Left ventricle myocardium inferior (tissue), 1 donor: ENCODE data around the gene SLC25A26. TPM values are rescaled to one million over a fixed set of nuclear protein-coding genes. Genes with fewer than 3 reads are reported as not detected.
A peak's percentile ranks its signal among the peaks of the same experiment; 100 is the strongest.

Source experiments
- DNase-seq: peaks from one replicate; pipeline ENCODE4 v3.0.0-alpha.2; 2020
- H3K27ac ChIP-seq: fragments of 200-600 bp; replicated peaks from 2 replicates; pipeline ENCODE4 v1.8.0; 2021
- H3K27me3 ChIP-seq: fragments of 200-600 bp; 2 replicates; pipeline ENCODE4 v1.8.0; 2021; ENCODE audit warnings: low read depth
- H3K36me3 ChIP-seq: fragments of 200-600 bp; 2 replicates; pipeline ENCODE4 v1.8.0; 2021
- H3K4me1 ChIP-seq: fragments of 200-600 bp; 2 replicates; pipeline ENCODE4 v1.8.0; 2021
- H3K4me3 ChIP-seq: fragments of 200-600 bp; 2 replicates; pipeline ENCODE4 v1.8.0; 2021; ENCODE audit warnings: mild to moderate bottlenecking, moderate library complexity
- H3K9me3 ChIP-seq: fragments of 200-600 bp; replicated peaks from 2 replicates; pipeline ENCODE4 v1.8.0; 2021
- CTCF ChIP-seq: fragments of 200-600 bp; IDR thresholded peaks from 2 replicates; pipeline ENCODE4 v1.8.0; 2021; ENCODE audit warnings: antibody characterized with exemption, mild to moderate bottlenecking, borderline replicate concordance
- intact Hi-C: fragments of 100-400 bp; cut with micrococcal nuclease; formaldehyde crosslinking; loops from one replicate; pipeline ENCODE4 v1.11.0; 2022
- total RNA-seq: library from RNA; stranded (reverse); fragmentation: NEBNext Ultra II Directional; extraction: Animal tissue kit (Norgen Biotek cat#: 25700); gene quantifications from one replicate; pipeline ENCODE4 v1.2.1, GENCODE V29; 2021
- donor health status: DM: no; HTN: yes; CAD: no; lungs with severe emphysema.

SLC25A26 gene
- total RNA-seq, 1 donor from 2014 or later, result 40.7 TPM

- H3K4me3 ChIP-seq, result no peak overlapping the region
- peak overlapping the region; percentile 11 for H3K27ac ChIP-seq
- no peak for TF ChIP-seq CTCF
- peaks cover 37% of the 10 kb centered on the region for H3K4me1 ChIP-seq
- H3K27me3 ChIP-seq, result no peaks in the 10 kb centered on the region
- no peaks in the 10 kb centered on the region for H3K9me3 ChIP-seq
- H3K36me3 ChIP-seq, result peaks cover 59% of the 10 kb centered on the region
- intact Hi-C loops, result no loop called here
- DNase-seq, result no peak
Observed at GRCh38 chr3:66376568-66376967, 155.8 kb downstream of the SLC25A26 start.

GRCh38 chr3:66377800-66378199 lies 157.0 kb downstream of the SLC25A26 start:
- intact Hi-C loops, result no loop called here
- no peak for TF ChIP-seq CTCF
- no peak overlapping the region for H3K4me3 ChIP-seq
- H3K36me3 ChIP-seq, result peaks cover 71% of the 10 kb centered on the region
- no peak overlapping the region for H3K27ac ChIP-seq
- DNase-seq, result no peak
- no peaks in the 10 kb centered on the region for H3K9me3 ChIP-seq
- peaks cover 27% of the 10 kb centered on the region for H3K4me1 ChIP-seq
- no peaks in the 10 kb centered on the region for H3K27me3 ChIP-seq

GRCh38 chr3:66378256-66378655 lies 157.5 kb downstream of the SLC25A26 start:
- DNase-seq, result no peak
- H3K36me3 ChIP-seq, result peaks cover 76% of the 10 kb centered on the region
- H3K4me3 ChIP-seq, result no peak overlapping the region
- H3K27me3 ChIP-seq, result no peaks in the 10 kb centered on the region
- H3K9me3 ChIP-seq, result no peaks in the 10 kb centered on the region
- intact Hi-C loops, result no loop called here
- peaks cover 22% of the 10 kb centered on the region for H3K4me1 ChIP-seq
- H3K27ac ChIP-seq, result no peak overlapping the region
- peak; percentile 57 for TF ChIP-seq CTCF

GRCh38 chr3:66379565-66379964 lies 158.8 kb downstream of the SLC25A26 start:
- no peak overlapping the region for H3K27ac ChIP-seq
- intact Hi-C loops, result no loop called here
- no peak for TF ChIP-seq CTCF
- no peak overlapping the region for H3K4me3 ChIP-seq
- H3K36me3 ChIP-seq, result peaks cover 81% of the 10 kb centered on the region
- no peaks in the 10 kb centered on the region for H3K27me3 ChIP-seq
- no peak for DNase-seq
- no peaks in the 10 kb centered on the region for H3K9me3 ChIP-seq
- H3K4me1 ChIP-seq, result peaks cover 21% of the 10 kb centered on the region

GRCh38 chr3:66380200-66380932 lies 159.6 kb downstream of the SLC25A26 start:
- H3K9me3 ChIP-seq, result no peaks in the 10 kb centered on the region
- no peak overlapping the region for H3K4me3 ChIP-seq
- DNase-seq, result no peak
- no peaks in the 10 kb centered on the region for H3K27me3 ChIP-seq
- H3K27ac ChIP-seq, result no peak overlapping the region
- H3K36me3 ChIP-seq, result peaks cover 89% of the 10 kb centered on the region
- no peak for TF ChIP-seq CTCF
- intact Hi-C loops, result no loop called here
- peaks cover 21% of the 10 kb centered on the region for H3K4me1 ChIP-seq
